HCT116 (cell line): Measurements from ENCODE around the gene POLR2A. TPM values are rescaled to one million over a fixed set of nuclear protein-coding genes. Genes with fewer than 3 reads are reported as not detected.

Experiments used
- ATAC-seq: fragments of 200-7000 bp; cut with Tn5 transposase; 2 replicates; pipeline ENCODE4 v1.9.1; 2020; ENCODE audit warnings: mild to moderate bottlenecking, moderate library complexity
- BruUV-seq: library from RNA; stranded (reverse); fragments of 400-500 nt; replicated peaks from 2 replicates; lab custom pipeline; 2021; lab: Mats Ljungman, UMichigan
- CTCF ChIA-PET: fragments of 300-600 bp; sonication (Branson Sonifier 250); formaldehyde crosslinking; loops from one replicate; lab custom pipeline; 2021; ENCODE audit warnings: antibody characterized with exemption; lab: Charles Lee
- POLR2A ChIA-PET: fragments of 300-600, 350-600 bp; sonication (Branson Sonifier 250); formaldehyde crosslinking; loops from one replicate; lab custom pipeline; 2021; ENCODE audit warnings: antibody characterized with exemption; lab: Charles Lee
- RAD21 ChIA-PET, 2 experiments: fragments of 300-600 bp; sonication (Branson Sonifier 250); formaldehyde crosslinking; loops; one replicate each; lab custom pipeline; 2023; ENCODE audit warnings: low total read pairs in 2 of 2; ENCODE audit not compliant: uncharacterized antibody in 2 of 2, unreplicated experiment in 2 of 2, low non-redundant PET in 1 of 2; lab: Charles Lee
- DNase-seq: peaks from one replicate; pipeline ENCODE4 v3.0.0-alpha.2; 2010; ENCODE audit warnings: low read depth, low spot score
- H2AFZ ChIP-seq: fragments of 200-600 bp; shearing (Covaris generic), sonication (generic); 2 replicates; pipeline ENCODE4 v1.6.1; 2017; ENCODE audit warnings: low read depth, mixed run types, mixed read lengths, antibody characterized with exemption, low read length; ENCODE audit not compliant: poor library complexity, severe bottlenecking
- H3K27ac ChIP-seq: 2 replicates; pipeline ENCODE4 v1.5.1; 2012; ENCODE audit warnings: low read depth, low read length
- H3K27me3 ChIP-seq: fragments of 200-600 bp; sonication (generic); 2 replicates; pipeline ENCODE4 v1.6.1; 2016; ENCODE audit warnings: mixed run types, low read length, mixed read lengths; ENCODE audit not compliant: insufficient read depth
- H3K36me3 ChIP-seq, 2 experiments: fragments of 200-500 bp in 1 of 2; fragments of 200-600 bp in 1 of 2; sonication (Bioruptor generic) in 1 of 2; sonication (generic) in 1 of 2; 2 replicates each; pipeline versions ENCODE4 v1.5.1 to v1.6.1; 2014 to 2016; ENCODE audit warnings: low read length in 2 of 2, inconsistent platforms in 1 of 2, mixed read lengths in 1 of 2, mixed run types in 1 of 2; ENCODE audit not compliant: insufficient read depth in 2 of 2, control insufficient read depth in 1 of 2
- H3K4me1 ChIP-seq, 2 experiments: fragments of 200-600 bp in 1 of 2; sonication (generic) in 1 of 2; 2 replicates each; pipeline versions ENCODE4 v1.5.1 to v1.6.1; 2012 to 2017; ENCODE audit warnings: low read length in 2 of 2, inconsistent platforms in 1 of 2, mild to moderate bottlenecking in 1 of 2, mixed read lengths in 1 of 2, mixed run types in 1 of 2, moderate library complexity in 1 of 2; ENCODE audit not compliant: insufficient read depth in 2 of 2, control insufficient read depth in 1 of 2
- H3K4me2 ChIP-seq: fragments of 200-600 bp; sonication (generic); 2 replicates; pipeline ENCODE4 v1.6.1; 2017; ENCODE audit warnings: mixed run types, low read length, mixed read lengths
- H3K4me3 ChIP-seq, 2 experiments: fragments of 200-600 bp in 1 of 2; sonication (generic) in 1 of 2; replicated peaks in 1 of 2; 2 replicates each; pipeline ENCODE4 v1.5.1; 2011 to 2016; ENCODE audit warnings: low read length in 2 of 2, control low read depth in 1 of 2, low read depth in 1 of 2, mild to moderate bottlenecking in 1 of 2, mixed read lengths in 1 of 2, mixed run types in 1 of 2
- H3K79me2 ChIP-seq: fragments of 200-600 bp; sonication (generic); 2 replicates; pipeline ENCODE4 v1.6.1; 2017; ENCODE audit warnings: mild to moderate bottlenecking, mixed run types, low read length, moderate library complexity, mixed read lengths; ENCODE audit not compliant: insufficient read depth
- H3K9ac ChIP-seq: fragments of 200-600 bp; sonication (generic); 2 replicates; pipeline ENCODE4 v1.6.1; 2016; ENCODE audit warnings: low read length, mixed read lengths
- H3K9me2 ChIP-seq: fragments of 200-600 bp; sonication (generic), shearing (Covaris generic); 2 replicates; pipeline ENCODE4 v1.6.1; 2017; ENCODE audit warnings: mixed run types, mild to moderate bottlenecking, moderate library complexity; ENCODE audit not compliant: insufficient read depth
- H3K9me3 ChIP-seq, 2 experiments: fragments of 200-500 bp in 1 of 2; fragments of 200-600 bp in 1 of 2; sonication (Bioruptor generic) in 1 of 2; sonication (generic) in 1 of 2; 2 replicates each; pipeline ENCODE4 v1.6.1; 2014 to 2017; ENCODE audit warnings: low read length in 2 of 2, mixed read lengths in 2 of 2, inconsistent platforms in 1 of 2, low read depth in 1 of 2, mild to moderate bottlenecking in 1 of 2, mixed run types in 1 of 2, moderate library complexity in 1 of 2; ENCODE audit not compliant: control insufficient read depth in 1 of 2, insufficient read depth in 1 of 2
- H4K20me1 ChIP-seq: fragments of 200-600 bp; sonication (generic), shearing (Covaris generic); 2 replicates; pipeline ENCODE4 v1.6.1; 2017; ENCODE audit warnings: mixed run types, mild to moderate bottlenecking, moderate library complexity; ENCODE audit not compliant: insufficient read depth
- ATF3 ChIP-seq: IDR thresholded peaks from 2 replicates; pipeline ENCODE4 v1.6.1; 2012
- CBX3 ChIP-seq: IDR thresholded peaks from 2 replicates; pipeline ENCODE4 v1.6.1; 2012; ENCODE audit warnings: low read depth
- ELF1 ChIP-seq: IDR thresholded peaks from 2 replicates; pipeline ENCODE4 v1.6.1; 2012; ENCODE audit warnings: low read depth, borderline replicate concordance
- EZH2 ChIP-seq: fragments of 200-600 bp; sonication (generic); IDR thresholded peaks from 2 replicates; pipeline ENCODE4 v1.6.1; 2017; ENCODE audit warnings: antibody characterized with exemption, mixed run types
- EZH2phosphoT487 ChIP-seq: fragments of 200-600 bp; IDR thresholded peaks from 2 replicates; pipeline ENCODE4 v1.6.1; 2018; ENCODE audit warnings: antibody characterized with exemption, borderline replicate concordance
- JUND ChIP-seq: IDR thresholded peaks from 2 replicates; pipeline ENCODE4 v1.6.1; 2012
- MAX ChIP-seq: IDR thresholded peaks from 2 replicates; pipeline ENCODE4 v1.6.1; 2012
- POLR2AphosphoS5 ChIP-seq: IDR thresholded peaks from 2 replicates; pipeline ENCODE4 v1.6.1; 2011; ENCODE audit warnings: mild to moderate bottlenecking, low read depth, low read length, moderate library complexity
- REST ChIP-seq: IDR thresholded peaks from 2 replicates; pipeline ENCODE4 v1.6.1; 2012; ENCODE audit warnings: low read depth
- SIN3A ChIP-seq: IDR thresholded peaks from 2 replicates; pipeline ENCODE4 v1.6.1; 2012; ENCODE audit warnings: low read depth
- SP1 ChIP-seq: IDR thresholded peaks from 2 replicates; pipeline ENCODE4 v1.6.1; 2012; ENCODE audit warnings: low read depth
- SRF ChIP-seq: IDR thresholded peaks from 2 replicates; pipeline ENCODE4 v1.6.1; 2012; ENCODE audit warnings: low read depth
- ZFX ChIP-seq: fragments of 450-650 bp; IDR thresholded peaks from 2 replicates; pipeline ENCODE4 v1.6.1; 2017
- ZNF274 ChIP-seq: fragments of 200-500 bp; sonication (Bioruptor generic); IDR thresholded peaks from 2 replicates; pipeline ENCODE4 v1.6.1; 2014; ENCODE audit warnings: mild to moderate bottlenecking, low read depth, low read length, inconsistent platforms
- intact Hi-C: fragments of 100-400 bp; cut with micrococcal nuclease; formaldehyde crosslinking; loops from 2 replicates; pipeline ENCODE4 v1.10.0; 2022
- total RNA-seq: library from RNA; stranded (reverse); gene quantifications from one replicate; pipeline ENCODE4 v1.2.1, GENCODE V29; 2021; ENCODE audit not compliant: unreplicated experiment

POLR2A gene
- total RNA-seq, 1 experiment from 2014 or later: 205 TPM

GRCh38 chr17:7443499-7444485 lies 40.4 kb upstream of the POLR2A start:
- Histone ChIP-seq H3K4me2 (peak overlapping the region; percentile 98), H3K27ac (no peak overlapping the region), H3K4me3 (no peak overlapping the region), H3K4me1 (peaks cover 17 to 26% of the 10 kb centered on the region in 2 experiments), H3K36me3 (no peaks in the 10 kb centered on the region), H3K27me3 (no peaks in the 10 kb centered on the region), H3K9me3 (no peaks in the 10 kb centered on the region), H3K79me2 (no peaks in the 10 kb centered on the region)
- no TSS peak for BruUV-seq
- CTCF ChIA-PET: interaction anchor here (3.0 kb wide), 1 partner anchor 8 kb away, joined by 28 read pairs; the partner anchor contains the start of gene TMEM102
- no peak for DNase-seq
- TF ChIP-seq ELF1 (no peak), SRF (no peak), SP1 (no peak), EZH2phosphoT487 (no peak), POLR2AphosphoS5 (no peak), ZNF274 (no peak), MAX (no peak), ATF3 (no peak), JUND (no peak), SIN3A (no peak), REST (no peak), ZFX (no peak), EZH2 (no peak), CBX3 (no peak)
- TF ChIP-seq, all 23 proteins: peak for 0
- POLR2A ChIA-PET: interaction anchor here (1.0 to 2.6 kb wide), 3 partner anchors 8 to 40 kb away, joined by 3 to 19 read pairs (median 8); partner anchors contain the start of genes TMEM102 and TMEM256
- no peaks in the 10 kb centered on the region for H3K9me2 ChIP-seq
- H3K9ac ChIP-seq: no peak overlapping the region
- ATAC-seq: no peak
- intact Hi-C loops: loop anchor here (2.0 kb wide), 2 partner anchors 41 to 117 kb away; partner anchors contain the start of genes POLR2A and SENP3
- no peak overlapping the region for H2AFZ ChIP-seq
- no peaks in the 10 kb centered on the region for H4K20me1 ChIP-seq
- RAD21 ChIA-PET: interaction anchor here in 1 of 2 experiments (0.8 kb wide), 1 partner anchor 8 kb away, joined by 3 read pairs; no protein-coding TSS in a partner anchor
